GM04503 (cell line): ENCODE data around the gene B4GALT5.
A peak's percentile ranks its signal among the peaks of the same experiment; 100 is the strongest.
"Not testable (repeated sequence)": the region's sequence is repeated elsewhere in the genome, so short reads cannot be mapped to it uniquely, and the experiment has no call there.

ENCODE experiments used
- DNase-seq: peaks from one replicate; pipeline ENCODE4 v3.0.0-alpha.2; 2012; ENCODE audit warnings: low read depth

B4GALT5 gene, protein sequence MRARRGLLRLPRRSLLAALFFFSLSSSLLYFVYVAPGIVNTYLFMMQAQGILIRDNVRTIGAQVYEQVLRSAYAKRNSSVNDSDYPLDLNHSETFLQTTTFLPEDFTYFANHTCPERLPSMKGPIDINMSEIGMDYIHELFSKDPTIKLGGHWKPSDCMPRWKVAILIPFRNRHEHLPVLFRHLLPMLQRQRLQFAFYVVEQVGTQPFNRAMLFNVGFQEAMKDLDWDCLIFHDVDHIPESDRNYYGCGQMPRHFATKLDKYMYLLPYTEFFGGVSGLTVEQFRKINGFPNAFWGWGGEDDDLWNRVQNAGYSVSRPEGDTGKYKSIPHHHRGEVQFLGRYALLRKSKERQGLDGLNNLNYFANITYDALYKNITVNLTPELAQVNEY

GRCh38 chr20:49713753-49714712 is at the start of gene B4GALT5:
Gene B4GALT5, minus strand, starts transcription at chr20:49713878. Its CDS starts 188 bp downstream, at chr20:49713690.
- no peak for DNase-seq

GRCh38 chr20:49762940-49763766 is 49.5 kb upstream of the B4GALT5 start:
- DNase-seq = no peak

GRCh38 chr20:49761888-49762287 is 48.2 kb upstream of the B4GALT5 start:
- DNase-seq = not testable (repeated sequence)

- DNase-seq = no peak
Measured at GRCh38 chr20:49759266-49759950, 45.7 kb upstream of the B4GALT5 start.

GRCh38 chr20:49758781-49759180 is 45.1 kb upstream of the B4GALT5 start:
- DNase-seq = no peak

GRCh38 chr20:49757597-49757996 is 43.9 kb upstream of the B4GALT5 start:
- DNase-seq = no peak

- no peak for DNase-seq
Measured at GRCh38 chr20:49756241-49756640, 42.6 kb upstream of the B4GALT5 start.

- DNase-seq = no peak
Measured at GRCh38 chr20:49754596-49754995, 40.9 kb upstream of the B4GALT5 start.

- no peak for DNase-seq
Measured at GRCh38 chr20:49753133-49753532, 39.5 kb upstream of the B4GALT5 start.

GRCh38 chr20:49752201-49752903 is 38.7 kb upstream of the B4GALT5 start:
- DNase-seq = no peak

GRCh38 chr20:49751397-49751736 is 37.7 kb upstream of the B4GALT5 start:
- no peak for DNase-seq

DNA sequence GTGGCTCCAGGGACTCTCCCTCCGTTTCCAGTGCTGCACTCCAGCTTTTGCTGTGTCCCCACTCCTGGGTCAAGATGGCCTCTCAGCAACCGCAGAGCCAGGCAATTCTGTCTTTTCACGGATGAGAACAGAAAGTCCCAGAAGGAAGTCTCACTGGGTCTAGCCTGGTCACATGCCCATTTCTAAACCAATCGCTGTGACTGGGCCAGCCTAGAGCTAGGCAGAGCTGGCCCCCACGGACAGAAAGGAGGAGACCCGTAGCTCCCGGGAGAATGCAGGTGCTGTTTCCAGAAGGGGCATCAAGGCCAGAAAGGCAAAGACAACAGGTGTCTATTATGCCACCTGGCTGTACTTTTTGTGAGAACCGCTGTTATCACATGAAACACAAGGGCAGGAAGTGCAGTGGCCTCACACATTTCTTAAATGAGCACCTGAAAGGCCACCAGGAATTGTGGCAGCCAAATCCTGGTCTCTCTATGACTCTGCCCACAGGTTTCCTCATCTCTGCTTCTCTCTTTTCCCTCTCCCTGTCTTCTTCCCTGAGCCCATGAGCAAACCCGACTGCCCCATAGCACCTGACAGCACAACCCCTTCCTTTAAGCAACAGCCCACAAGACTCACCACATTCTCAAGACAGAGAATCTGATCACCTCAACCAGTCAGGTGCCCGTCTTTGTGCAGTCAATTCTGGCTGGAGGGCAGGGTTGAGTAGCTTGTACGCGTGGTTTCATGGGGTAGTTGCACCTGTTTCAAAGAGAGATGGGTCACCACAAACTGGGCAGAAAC is 37.1 kb upstream of the B4GALT5 start:
- no peak for DNase-seq

GRCh38 chr20:49749625-49750024 is 35.9 kb upstream of the B4GALT5 start:
- no peak for DNase-seq

- no peak for DNase-seq
Measured at GRCh38 chr20:49748525-49748838, 34.8 kb upstream of the B4GALT5 start.

- DNase-seq = peak; percentile 42
Measured at GRCh38 chr20:49747707-49748524, 34.2 kb upstream of the B4GALT5 start.

DNA sequence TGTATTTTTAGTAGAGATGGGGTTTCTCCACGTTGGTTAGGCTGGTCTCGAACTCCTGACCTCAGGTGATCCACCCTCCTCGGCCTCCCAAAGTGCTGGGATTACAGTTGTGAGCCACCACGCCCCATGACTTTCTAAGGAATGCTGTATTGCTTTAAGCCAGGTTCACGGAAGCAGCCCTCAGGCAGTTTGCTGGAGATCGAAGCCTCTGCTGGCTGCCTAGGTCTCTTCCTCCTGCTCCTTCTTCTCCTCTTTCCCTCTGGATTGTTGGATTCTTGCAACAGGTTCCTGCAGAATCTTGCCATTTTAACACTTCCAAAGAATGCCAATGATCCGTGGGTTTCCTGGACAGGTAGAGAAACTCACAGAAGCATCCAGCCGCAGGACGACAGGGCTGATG is 29.3 kb upstream of the B4GALT5 start:
- no peak for DNase-seq

GRCh38 chr20:49741977-49742376 is 28.3 kb upstream of the B4GALT5 start:
- DNase-seq = no peak

DNA sequence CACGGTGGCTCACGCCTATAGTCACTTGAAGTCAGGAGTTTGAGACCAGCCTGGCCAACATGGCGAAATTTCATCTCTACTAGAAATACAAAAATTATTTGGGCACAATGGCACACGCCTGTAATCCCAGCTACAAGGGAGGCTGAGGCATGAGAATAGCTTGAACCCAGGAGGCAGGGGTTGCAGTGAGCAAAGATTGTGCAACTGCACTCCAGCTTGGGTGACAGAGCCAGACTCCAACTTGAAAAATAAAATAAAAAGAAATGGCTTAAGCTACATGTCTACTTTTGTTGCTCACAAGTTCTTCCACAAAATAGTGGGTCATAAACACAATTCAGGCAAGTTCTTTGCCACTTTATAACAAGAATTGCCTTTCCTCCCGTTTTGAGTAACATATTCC is 27.1 kb upstream of the B4GALT5 start:
- no peak for DNase-seq

DNA sequence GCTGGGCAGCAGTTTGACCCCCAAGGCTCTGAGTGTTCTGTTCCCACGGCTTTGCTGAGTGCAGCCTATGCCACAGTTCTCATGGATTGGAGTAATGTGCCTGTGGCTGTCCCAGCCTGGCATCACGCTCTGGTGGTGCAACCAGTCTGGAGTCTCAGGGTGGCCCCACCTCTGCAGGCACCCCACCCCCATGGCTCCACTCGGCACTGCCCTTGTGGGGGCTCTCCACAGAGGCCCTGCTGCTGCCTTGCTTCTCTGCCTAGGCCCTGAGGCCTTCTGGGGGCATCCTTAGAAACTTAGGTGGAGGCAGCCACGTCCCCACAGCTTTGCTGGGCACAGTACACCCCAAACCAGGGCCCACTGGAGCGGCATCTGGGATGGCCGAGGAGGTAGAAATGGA is 25.4 kb upstream of the B4GALT5 start:
- DNase-seq = no peak
